Thyroid gland (tissue), 4 donors: Measurements from ENCODE around the gene MGAM2. TPM values are rescaled to one million over a fixed set of nuclear protein-coding genes. Genes with fewer than 3 reads are reported as not detected.

ENCODE experiments used
- DNase-seq, 2 donors: peaks; one replicate each; pipeline ENCODE4 v3.0.0-alpha.2; 2019
- H3K27ac ChIP-seq, 3 donors: fragments of 200-600 bp; sonication (generic); 1 replicate in 2 of 3; 2 replicates in 1 of 3; pipeline ENCODE4 v1.5.1; 2016 to 2019; ENCODE audit warnings: mild to moderate bottlenecking in 1 of 3, moderate library complexity in 1 of 3
- H3K27me3 ChIP-seq: fragments of 200-600 bp; sonication (generic); one replicate; pipeline ENCODE4 v1.5.1; 2019
- H3K36me3 ChIP-seq, 2 donors: fragments of 200-600 bp; sonication (generic); one replicate each; pipeline ENCODE4 v1.5.1; 2016 to 2019
- H3K4me1 ChIP-seq, 2 donors: fragments of 200-600 bp; sonication (generic); one replicate each; pipeline ENCODE4 v1.5.1; 2017 to 2019
- H3K4me3 ChIP-seq, 3 donors: fragments of 200-600 bp; sonication (generic); replicated peaks in 1 of 3; 1 replicate in 2 of 3; 2 replicates in 1 of 3; pipeline ENCODE4 v1.5.1; 2016; ENCODE audit warnings: mild to moderate bottlenecking in 1 of 3
- H3K9me3 ChIP-seq: fragments of 200-600 bp; sonication (generic); one replicate; pipeline ENCODE4 v1.5.1; 2017
- CTCF ChIP-seq, 6 experiments: fragments of 200-600 bp in 3 of 6; fragments of 450-650 bp in 3 of 6; sonication (generic) in 3 of 6; IDR thresholded peaks; one replicate each; pipeline ENCODE4 v1.5.1; 2016 to 2019; ENCODE audit warnings: antibody characterized with exemption in 6 of 6, mild to moderate bottlenecking in 2 of 6, inconsistent platforms in 1 of 6, moderate library complexity in 1 of 6
- POLR2A ChIP-seq, 2 donors: fragments of 450-650 bp; IDR thresholded peaks; one replicate each; pipeline ENCODE4 v1.6.1; 2017; ENCODE audit warnings: antibody characterized with exemption in 2 of 2, mild to moderate bottlenecking in 2 of 2, moderate library complexity in 1 of 2
- WGBS, 2 donors: methylation state at CpG; one replicate each; pipeline ENCODE4 v1.1.5; 2017; 5-methylcytosine and 5-hydroxymethylcytosine counted together
- intact Hi-C: fragments of 100-400 bp; cut with DNase I; formaldehyde crosslinking; loops from one replicate; pipeline ENCODE4 v1.15.1; 2023
- total RNA-seq, 4 donors: library from RNA; depleted of rRNA; stranded (reverse); fragments of >200 nt; gene quantifications; one replicate each; pipeline ENCODE4 v1.2.3, GENCODE V29; 2016

Gene MGAM2
- total RNA-seq, 4 donors from 2014 or later = not detected

GRCh38 chr7:142174441-142174840, 62.9 kb downstream of the MGAM2 start:
- no peaks in the 10 kb centered on the region for H3K4me1 ChIP-seq
- H3K36me3 ChIP-seq = no peaks in the 10 kb centered on the region
- H3K9me3 ChIP-seq = no peaks in the 10 kb centered on the region
- H3K4me3 ChIP-seq = no peak overlapping the region
- H3K27ac ChIP-seq = no peak overlapping the region
- intact Hi-C loops = no loop called here
- H3K27me3 ChIP-seq = no peaks in the 10 kb centered on the region
- DNase-seq = no peak
- TF ChIP-seq POLR2A (IDR thresholded peaks at IDR 0.05) (no peak), CTCF (IDR thresholded peaks at IDR 0.05) (no peak)
- 82 to 94% methylated on average over 2 of the region's 2 CpGs for WGBS, 2 donors

- Histone ChIP-seq H3K9me3 (no peaks in the 10 kb centered on the region), H3K36me3 (no peaks in the 10 kb centered on the region), H3K4me3 (no peak overlapping the region), H3K4me1 (no peaks in the 10 kb centered on the region), H3K27ac (no peak overlapping the region), H3K27me3 (no peaks in the 10 kb centered on the region)
- DNase-seq = no peak
- TF ChIP-seq CTCF (IDR thresholded peaks at IDR 0.05) = no peak
- TF ChIP-seq POLR2A (IDR thresholded peaks at IDR 0.05) = no peak
- intact Hi-C loops = no loop called here
- 91 to 94% methylated on average over 3 of the region's 3 CpGs for WGBS, 2 donors
Observed at GRCh38 chr7:142175594-142175993, 64.1 kb downstream of the MGAM2 start.

- TF ChIP-seq CTCF (IDR thresholded peaks at IDR 0.05) (no peak), POLR2A (IDR thresholded peaks at IDR 0.05) (no peak)
- Histone ChIP-seq H3K27me3 (no peaks in the 10 kb centered on the region), H3K4me1 (no peaks in the 10 kb centered on the region), H3K36me3 (no peaks in the 10 kb centered on the region), H3K9me3 (no peaks in the 10 kb centered on the region), H3K27ac (no peak overlapping the region), H3K4me3 (no peak overlapping the region)
- 78 to 82% methylated on average over 1 of the region's 1 CpG for WGBS, 2 donors
- DNase-seq = no peak
- intact Hi-C loops = no loop called here
Observed at GRCh38 chr7:142176901-142177300, 65.4 kb downstream of the MGAM2 start.

GRCh38 chr7:142177869-142178268, 66.4 kb downstream of the MGAM2 start:
- Histone ChIP-seq H3K27ac (no peak overlapping the region), H3K4me1 (no peaks in the 10 kb centered on the region), H3K9me3 (no peaks in the 10 kb centered on the region), H3K36me3 (no peaks in the 10 kb centered on the region), H3K27me3 (no peaks in the 10 kb centered on the region), H3K4me3 (no peak overlapping the region)
- no peak for DNase-seq
- intact Hi-C loops = no loop called here
- TF ChIP-seq POLR2A (IDR thresholded peaks at IDR 0.05) (no peak), CTCF (IDR thresholded peaks at IDR 0.05) (no peak)

GRCh38 chr7:142180426-142180825, 68.9 kb downstream of the MGAM2 start:
- Histone ChIP-seq H3K4me3 (no peak overlapping the region), H3K27me3 (no peaks in the 10 kb centered on the region), H3K9me3 (no peaks in the 10 kb centered on the region), H3K36me3 (no peaks in the 10 kb centered on the region), H3K4me1 (no peaks in the 10 kb centered on the region), H3K27ac (no peak overlapping the region)
- intact Hi-C loops = no loop called here
- 82 to 95% methylated on average over 1 of the region's 1 CpG for WGBS, 2 donors
- TF ChIP-seq CTCF (IDR thresholded peaks at IDR 0.05) (no peak), POLR2A (IDR thresholded peaks at IDR 0.05) (no peak)
- no peak for DNase-seq
